Thyroid gland (tissue), 4 donors: ENCODE results near the gene CCDC89.

Source experiments
- POLR2A ChIP-seq, 2 donors: fragments of 450-650 bp; IDR thresholded peaks; one replicate each; pipeline ENCODE4 v1.6.1; 2017; ENCODE audit warnings: antibody characterized with exemption in 2 of 2, mild to moderate bottlenecking in 2 of 2, moderate library complexity in 1 of 2
- TF ChIP-seq, protein P1 (sequence below), 6 experiments: fragments of 200-600 bp in 3 of 6; fragments of 450-650 bp in 3 of 6; sonication (generic) in 3 of 6; IDR thresholded peaks; one replicate each; pipeline ENCODE4 v1.5.1; 2016 to 2019; ENCODE audit warnings: antibody characterized with exemption in 6 of 6, mild to moderate bottlenecking in 2 of 6, inconsistent platforms in 1 of 6, moderate library complexity in 1 of 6

DNA sequence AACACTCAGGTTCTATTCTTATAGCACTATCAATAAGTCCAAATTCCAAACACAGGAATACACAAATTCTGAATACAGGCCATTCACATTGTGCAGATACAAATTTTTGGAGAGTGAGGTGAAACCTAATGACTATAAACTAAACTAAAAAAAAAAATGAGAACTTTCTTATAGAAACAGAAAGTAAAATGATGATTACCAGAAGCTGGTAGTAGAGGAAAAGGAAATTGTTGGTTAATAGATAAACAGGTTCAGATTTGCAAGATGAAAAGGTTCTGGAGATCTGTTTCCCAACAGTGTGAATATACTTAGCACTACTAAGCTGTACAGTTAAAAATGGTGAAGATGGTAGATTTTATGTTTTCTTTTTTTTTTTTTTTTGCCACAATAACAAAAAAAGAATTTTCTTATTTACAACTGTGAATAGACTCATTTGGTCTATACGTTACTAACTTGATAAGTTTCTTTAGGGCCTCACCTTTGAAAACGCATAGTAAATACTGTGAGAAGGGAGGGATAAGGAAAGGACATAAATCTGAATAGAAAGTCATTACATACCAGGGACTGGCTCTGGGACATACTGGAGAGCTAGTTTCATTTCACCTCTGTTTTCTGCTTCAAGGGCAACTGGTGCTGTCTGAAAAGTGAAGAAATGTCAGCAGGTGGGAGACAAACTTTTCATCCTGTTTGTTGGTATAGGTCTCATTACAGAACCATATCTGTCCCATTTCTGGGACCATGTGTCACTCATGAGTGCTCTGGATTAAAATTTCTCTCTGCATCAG, 14.2 kb upstream of the CCDC89 start:
- no peak for TF ChIP-seq POLR2A (IDR thresholded peaks at IDR 0.05)
- TF ChIP-seq, protein P1, sequence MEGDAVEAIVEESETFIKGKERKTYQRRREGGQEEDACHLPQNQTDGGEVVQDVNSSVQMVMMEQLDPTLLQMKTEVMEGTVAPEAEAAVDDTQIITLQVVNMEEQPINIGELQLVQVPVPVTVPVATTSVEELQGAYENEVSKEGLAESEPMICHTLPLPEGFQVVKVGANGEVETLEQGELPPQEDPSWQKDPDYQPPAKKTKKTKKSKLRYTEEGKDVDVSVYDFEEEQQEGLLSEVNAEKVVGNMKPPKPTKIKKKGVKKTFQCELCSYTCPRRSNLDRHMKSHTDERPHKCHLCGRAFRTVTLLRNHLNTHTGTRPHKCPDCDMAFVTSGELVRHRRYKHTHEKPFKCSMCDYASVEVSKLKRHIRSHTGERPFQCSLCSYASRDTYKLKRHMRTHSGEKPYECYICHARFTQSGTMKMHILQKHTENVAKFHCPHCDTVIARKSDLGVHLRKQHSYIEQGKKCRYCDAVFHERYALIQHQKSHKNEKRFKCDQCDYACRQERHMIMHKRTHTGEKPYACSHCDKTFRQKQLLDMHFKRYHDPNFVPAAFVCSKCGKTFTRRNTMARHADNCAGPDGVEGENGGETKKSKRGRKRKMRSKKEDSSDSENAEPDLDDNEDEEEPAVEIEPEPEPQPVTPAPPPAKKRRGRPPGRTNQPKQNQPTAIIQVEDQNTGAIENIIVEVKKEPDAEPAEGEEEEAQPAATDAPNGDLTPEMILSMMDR (IDR thresholded peaks at IDR 0.05) = no peak
